IPS-NIHi7 (cell line): ENCODE results near the gene FAM174B.

ENCODE experiments used
- DNase-seq: peaks from one replicate; pipeline ENCODE4 v3.0.0; 2012; ENCODE audit warnings: mixed read lengths; ENCODE audit errors: extremely low spot score

FAM174B gene

DNA sequence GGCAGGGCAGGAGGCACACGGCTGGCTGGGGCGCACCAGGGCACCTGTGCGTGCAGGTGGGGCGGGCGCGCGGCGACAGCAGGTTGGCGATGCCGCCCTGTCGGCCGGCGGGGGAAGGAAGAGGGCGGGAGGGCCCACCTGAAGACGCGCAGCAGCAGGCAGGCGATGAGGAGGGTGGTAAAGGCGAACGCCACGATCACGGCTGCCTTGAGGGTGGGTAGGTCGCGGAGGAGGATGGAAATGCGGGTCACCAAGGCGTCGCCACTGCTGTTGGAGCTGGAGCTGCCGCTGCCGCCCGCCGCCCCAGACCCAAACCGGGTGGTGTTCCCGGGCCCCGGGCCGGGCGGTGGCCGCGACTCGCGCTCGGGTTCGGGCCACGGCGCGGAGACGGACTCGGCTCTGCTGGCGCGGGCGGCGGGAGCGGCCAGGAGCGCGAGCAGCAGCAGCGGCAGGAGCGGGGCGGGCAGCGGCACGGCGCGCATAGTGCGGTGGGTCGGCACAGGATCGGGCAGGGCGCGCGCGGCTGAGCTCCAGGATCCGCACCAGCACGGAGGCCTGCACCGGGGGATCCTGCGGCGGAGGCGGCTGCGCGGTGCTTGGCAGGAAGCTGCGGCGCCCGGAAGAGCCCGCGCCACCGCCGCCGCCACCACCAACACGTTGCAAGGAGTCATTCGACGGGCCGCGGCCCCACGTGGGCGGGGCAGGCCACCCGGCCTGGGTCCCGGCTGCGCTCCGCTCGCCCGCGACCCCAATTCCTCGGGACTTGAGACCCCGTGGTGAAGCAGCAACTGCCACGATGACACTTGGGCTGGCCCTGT lies at the start of gene FAM174B:
Gene FAM174B (minus strand): TSS at position 598 of the 818 bp plus-strand sequence.
- peak; percentile 76 for DNase-seq

GRCh38 chr15:92696096-92696495 lies 40.5 kb upstream of the FAM174B start:
- DNase-seq: no peak

- peak; percentile 92 for DNase-seq
Measured at GRCh38 chr15:92693691-92694331, 38.2 kb upstream of the FAM174B start.

- DNase-seq: no peak
Measured at GRCh38 chr15:92690395-92690794, 34.8 kb upstream of the FAM174B start.

- no peak for DNase-seq
Measured at GRCh38 chr15:92687746-92688145, 32.2 kb upstream of the FAM174B start.

- no peak for DNase-seq
Measured at GRCh38 chr15:92687195-92687602, 31.6 kb upstream of the FAM174B start.

DNA sequence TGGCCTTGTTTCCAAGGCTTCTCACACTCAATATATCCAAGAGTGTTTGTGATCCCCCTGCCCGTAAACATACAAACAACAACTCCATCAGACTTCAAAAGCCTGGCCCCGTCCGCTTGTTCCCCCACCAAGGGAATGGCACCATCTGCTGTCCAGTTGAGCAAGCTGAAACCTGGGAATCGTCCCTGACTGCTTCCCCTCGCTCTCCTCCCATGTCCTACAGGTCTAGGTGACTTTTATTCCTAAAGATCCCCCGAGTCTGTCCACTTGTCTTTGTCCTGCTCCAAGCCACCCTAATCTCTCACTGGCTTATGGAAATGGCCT lies 27.9 kb upstream of the FAM174B start:
- DNase-seq: peak; percentile 76

- DNase-seq: no peak
Measured at GRCh38 chr15:92682741-92683510, 27.4 kb upstream of the FAM174B start.

- no peak for DNase-seq
Measured at GRCh38 chr15:92681141-92681631, 25.6 kb upstream of the FAM174B start.

DNA sequence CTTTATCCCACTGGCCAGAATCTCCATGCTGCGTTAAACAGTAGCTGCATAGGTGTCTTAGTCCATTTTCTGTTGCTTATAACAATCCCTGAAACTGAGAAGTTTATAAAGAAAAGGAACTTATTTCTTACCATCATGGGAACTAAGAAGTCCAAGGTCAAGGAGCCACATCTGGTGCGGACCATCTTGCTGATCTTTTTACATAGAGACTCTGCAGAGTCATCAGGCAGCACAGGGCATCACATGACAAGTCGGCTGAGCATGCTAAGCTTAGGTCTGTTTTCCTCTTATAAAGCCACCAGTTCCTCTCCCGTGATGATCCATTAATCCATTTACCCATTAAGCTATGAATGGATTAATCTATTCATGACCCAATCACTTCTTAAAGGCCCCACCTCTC lies 22.4 kb upstream of the FAM174B start:
- no peak for DNase-seq

DNA sequence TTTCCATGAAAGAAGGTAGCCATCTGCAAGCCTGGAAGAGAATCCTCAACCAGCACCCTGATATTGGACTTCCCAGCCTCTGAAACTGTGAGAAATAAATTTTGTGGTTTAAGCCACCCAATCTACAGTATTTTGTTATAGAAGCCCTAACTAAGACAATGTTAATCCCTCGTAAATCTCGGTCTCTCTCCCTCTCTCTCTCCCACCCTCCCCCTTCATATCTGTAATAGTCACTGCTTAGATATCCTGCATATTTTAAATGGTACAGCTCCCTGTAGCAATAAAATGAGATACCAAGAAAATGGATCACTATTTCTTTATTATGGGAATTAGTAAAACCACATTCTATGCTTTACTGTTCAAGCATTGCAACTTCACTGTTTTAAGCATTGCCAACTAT lies 21.0 kb upstream of the FAM174B start:
- no peak for DNase-seq

DNA sequence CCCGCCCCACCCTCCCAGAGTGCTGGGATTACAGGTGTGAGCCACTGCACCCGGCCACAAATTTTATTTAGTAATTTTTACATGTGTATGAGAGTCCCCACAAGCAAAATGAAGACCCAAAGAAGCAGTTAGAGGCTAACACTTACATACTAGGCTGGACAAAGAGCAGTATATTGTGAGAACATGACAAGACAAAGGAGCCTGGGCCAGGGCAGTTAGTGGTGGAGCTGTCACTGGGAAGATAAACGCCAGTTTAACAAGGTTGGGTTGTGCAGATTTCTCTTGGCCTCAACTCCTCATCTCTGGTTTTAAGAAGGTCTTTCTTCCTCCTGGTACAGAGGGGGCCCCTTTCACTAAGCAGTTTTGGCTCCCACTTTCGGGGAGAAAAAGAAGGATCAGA lies 19.9 kb upstream of the FAM174B start:
- DNase-seq: no peak

GRCh38 chr15:92674347-92674746 lies 18.8 kb upstream of the FAM174B start:
- DNase-seq: no peak

GRCh38 chr15:92672102-92672501 lies 16.5 kb upstream of the FAM174B start:
- DNase-seq: no peak

DNA sequence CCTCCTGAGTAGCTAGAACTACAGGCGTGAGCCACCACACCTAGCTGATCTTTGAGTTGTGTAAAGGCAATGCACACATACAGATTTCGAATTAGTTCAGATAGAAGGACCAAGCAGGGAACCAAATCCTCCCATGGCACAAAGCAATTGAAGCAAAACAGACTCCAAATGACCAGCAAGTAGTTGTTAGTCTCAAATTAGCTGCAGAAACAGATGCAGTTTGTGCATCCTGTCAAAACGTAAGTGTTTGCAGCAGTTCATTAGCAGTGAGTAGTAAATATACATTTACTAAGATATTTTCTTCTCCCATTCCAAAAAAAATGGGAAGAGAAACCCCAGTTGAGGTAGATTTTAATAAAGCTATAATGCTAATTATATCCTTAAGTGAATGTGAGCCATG lies 15.8 kb upstream of the FAM174B start:
- no peak for DNase-seq

GRCh38 chr15:92670621-92671020 lies 15.0 kb upstream of the FAM174B start:
- no peak for DNase-seq

DNA sequence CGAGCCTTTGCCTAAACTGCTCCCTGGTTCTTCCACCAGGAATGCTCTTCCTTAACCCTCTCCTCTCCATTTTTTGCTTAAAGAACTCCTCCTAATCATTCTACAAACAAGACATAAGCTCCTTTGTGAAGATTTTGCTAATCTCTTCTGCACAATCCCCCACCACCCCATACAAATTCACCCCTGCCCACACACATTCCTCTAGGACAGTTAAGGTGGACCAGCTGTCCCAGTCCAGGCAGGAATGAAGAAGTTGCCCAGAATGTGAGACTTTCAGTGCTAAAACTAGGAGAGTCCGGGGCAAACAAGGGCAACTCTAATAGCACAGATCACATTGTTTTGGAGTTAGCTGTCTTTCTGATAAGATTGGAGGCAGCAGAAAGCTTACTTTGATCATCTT lies 13.9 kb upstream of the FAM174B start:
- DNase-seq: no peak

DNA sequence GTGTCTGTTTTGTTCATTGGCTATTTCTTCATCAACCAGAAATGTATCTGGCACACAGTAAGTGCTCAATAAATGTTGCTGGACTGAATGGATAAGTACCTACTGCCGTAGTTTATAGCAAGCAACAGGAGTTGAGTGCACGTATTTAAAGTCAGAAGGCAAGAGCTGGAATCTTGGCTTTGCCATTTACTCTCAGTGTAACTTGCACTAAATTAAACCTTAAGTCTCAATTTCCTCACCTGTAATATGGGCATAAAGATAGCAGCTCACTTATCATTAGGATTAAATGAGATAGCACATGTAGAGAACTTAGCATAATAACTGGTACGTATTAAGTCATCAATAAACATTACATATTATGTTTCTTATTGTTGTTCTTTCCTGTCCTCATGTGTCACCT lies 13.0 kb upstream of the FAM174B start:
- no peak for DNase-seq

GRCh38 chr15:92667970-92668485 lies 12.5 kb upstream of the FAM174B start:
- DNase-seq: no peak

DNA sequence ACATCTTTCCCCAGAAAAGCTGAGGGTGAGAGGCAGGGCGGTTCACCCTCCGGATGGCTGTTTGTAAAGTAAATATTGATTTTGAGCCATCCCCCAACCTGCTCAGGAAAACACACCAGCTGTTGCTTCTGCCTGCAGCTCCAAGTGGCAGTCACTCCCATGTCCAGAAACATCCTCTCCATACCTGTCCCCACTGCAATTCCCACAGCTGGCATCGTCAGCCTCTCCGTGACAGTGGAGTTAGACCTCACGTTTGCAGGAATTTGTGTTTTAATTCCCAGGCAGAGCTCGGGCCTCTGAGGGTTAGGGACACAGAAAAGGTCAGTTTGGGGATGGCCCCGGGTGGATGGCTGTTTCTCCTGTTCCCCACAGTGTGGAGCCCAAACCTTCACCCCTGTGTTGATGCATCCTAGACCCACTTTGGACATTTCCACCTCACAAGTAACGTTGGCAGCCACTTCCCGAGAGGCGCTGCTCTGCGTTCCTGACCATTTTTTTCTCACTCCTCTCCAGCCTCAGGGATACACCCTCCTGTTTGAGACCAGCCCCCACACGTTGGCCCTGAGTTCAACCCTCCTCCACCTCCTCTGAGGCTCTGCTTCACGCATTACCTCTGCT lies 11.8 kb upstream of the FAM174B start:
- DNase-seq: peak; percentile 44

GRCh38 chr15:92666780-92667179 lies 11.2 kb upstream of the FAM174B start:
- no peak for DNase-seq

DNA sequence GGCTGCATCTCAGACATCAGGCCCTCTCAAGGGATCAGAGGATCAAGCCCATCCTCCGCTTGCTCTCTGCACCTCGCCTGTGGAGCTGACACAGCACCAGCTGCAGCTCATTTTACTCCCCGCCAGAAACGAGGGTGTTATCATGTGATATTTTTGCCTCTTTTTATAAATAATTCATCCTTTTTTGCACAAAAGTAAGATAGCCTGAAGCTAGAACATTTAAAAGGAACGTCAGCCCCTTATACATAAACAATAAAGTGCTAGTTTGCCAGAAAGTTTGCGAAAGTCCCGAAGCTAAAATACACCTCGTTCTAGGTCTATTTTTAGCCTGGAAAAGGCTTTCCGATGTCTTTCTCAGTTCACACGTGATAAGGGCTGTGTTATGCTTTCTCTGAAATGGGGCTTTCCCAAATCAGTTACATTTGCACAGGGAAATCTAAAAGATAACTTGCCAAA lies 9.6 kb upstream of the FAM174B start:
- no peak for DNase-seq
